ENCODE results near the gene PRKAA2. TPM values are rescaled to one million over a fixed set of nuclear protein-coding genes. Genes with fewer than 3 reads are reported as not detected.

Gene PRKAA2
- total and polyA plus RNA-seq, 2 donors = 1.1 to 1.3 TPM

- no peaks in the 10 kb centered on the region for H3K36me3 ChIP-seq (ENCODE audit: control insufficient read depth in 2 of 2, insufficient read depth in 2 of 2, low read length in 1 of 2)
- H3K9me3 ChIP-seq (ENCODE audit: control insufficient read depth in 2 of 2, insufficient read depth in 1 of 2, low read length in 1 of 2) = no peaks in the 10 kb centered on the region
- WGBS = 79% methylated on average over 3 of the region's 3 CpGs
- DNase-seq (ENCODE audit: low read depth in 6 of 9, low spot score in 9 of 9) = no peak
- peaks cover 16 to 50% of the 10 kb centered on the region in 2 donors for H3K27me3 ChIP-seq (ENCODE audit: control insufficient read depth in 2 of 2, insufficient read depth in 1 of 2, low read length in 1 of 2)
- H3K4me3 ChIP-seq (ENCODE audit: low read length in 2 of 2) = no peak overlapping the region
- peaks cover 4% of the 10 kb centered on the region in 2 donors for H3K4me1 ChIP-seq (ENCODE audit: control insufficient read depth in 2 of 2, insufficient read depth in 2 of 2, low read length in 2 of 2)
- H3K27ac ChIP-seq (ENCODE audit: low read depth in 1 of 2, low read length in 1 of 2) = no peak overlapping the region
These were observed 1.5 kb downstream of the PRKAA2 start for GRCh38 chr1:56646611-56647010.

DNA sequence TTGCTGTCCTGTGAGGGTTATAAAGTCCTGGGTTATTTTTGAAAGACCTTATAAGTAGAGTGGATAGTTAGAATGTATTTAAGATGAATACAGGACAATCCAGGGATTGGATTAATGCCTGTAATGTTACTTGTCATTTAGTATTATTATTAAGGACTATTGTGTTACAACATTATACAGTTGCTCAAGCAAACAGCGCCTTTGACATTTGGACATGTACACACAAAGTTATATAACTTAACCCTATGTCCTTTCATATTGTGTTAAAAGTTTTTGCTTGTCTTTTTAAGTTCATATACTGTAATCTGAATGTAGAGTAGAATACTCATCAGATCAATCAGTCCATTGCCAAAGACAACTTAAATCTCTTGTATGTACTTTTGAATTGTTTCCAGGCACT is 2.0 kb downstream of the PRKAA2 start:
- Histone ChIP-seq H3K9me3 (ENCODE audit: control insufficient read depth in 2 of 2, insufficient read depth in 1 of 2, low read length in 1 of 2) (no peaks in the 10 kb centered on the region), H3K36me3 (ENCODE audit: control insufficient read depth in 2 of 2, insufficient read depth in 2 of 2, low read length in 1 of 2) (no peaks in the 10 kb centered on the region), H3K27ac (ENCODE audit: low read depth in 1 of 2, low read length in 1 of 2) (no peak overlapping the region), H3K4me1 (ENCODE audit: control insufficient read depth in 2 of 2, insufficient read depth in 2 of 2, low read length in 2 of 2) (peaks cover 4% of the 10 kb centered on the region in 2 donors), H3K27me3 (ENCODE audit: control insufficient read depth in 2 of 2, insufficient read depth in 1 of 2, low read length in 1 of 2) (peaks cover 16 to 50% of the 10 kb centered on the region in 2 donors), H3K4me3 (ENCODE audit: low read length in 2 of 2) (no peak overlapping the region)
- DNase-seq (ENCODE audit: low read depth in 6 of 9, low spot score in 9 of 9) = no peak
- WGBS = 96% methylated on average over 1 of the region's 1 CpG

- H3K4me3 ChIP-seq (ENCODE audit: low read length in 2 of 2) = no peak overlapping the region
- peaks cover 14 to 38% of the 10 kb centered on the region in 2 donors for H3K27me3 ChIP-seq (ENCODE audit: control insufficient read depth in 2 of 2, insufficient read depth in 1 of 2, low read length in 1 of 2)
- peaks cover 4% of the 10 kb centered on the region in 2 donors for H3K4me1 ChIP-seq (ENCODE audit: control insufficient read depth in 2 of 2, insufficient read depth in 2 of 2, low read length in 2 of 2)
- WGBS = 83% methylated on average over 4 of the region's 4 CpGs
- H3K36me3 ChIP-seq (ENCODE audit: control insufficient read depth in 2 of 2, insufficient read depth in 2 of 2, low read length in 1 of 2) = no peaks in the 10 kb centered on the region
- no peak overlapping the region for H3K27ac ChIP-seq (ENCODE audit: low read depth in 1 of 2, low read length in 1 of 2)
- no peaks in the 10 kb centered on the region for H3K9me3 ChIP-seq (ENCODE audit: control insufficient read depth in 2 of 2, insufficient read depth in 1 of 2, low read length in 1 of 2)
- no peak for DNase-seq (ENCODE audit: low read depth in 6 of 9, low spot score in 9 of 9)
These were observed 3.4 kb downstream of the PRKAA2 start for GRCh38 chr1:56648546-56648945.

- H3K4me1 ChIP-seq (ENCODE audit: control insufficient read depth in 2 of 2, insufficient read depth in 2 of 2, low read length in 2 of 2) = no peaks in the 10 kb centered on the region
- H3K36me3 ChIP-seq (ENCODE audit: control insufficient read depth in 2 of 2, insufficient read depth in 2 of 2, low read length in 1 of 2) = no peaks in the 10 kb centered on the region
- H3K4me3 ChIP-seq (ENCODE audit: low read length in 2 of 2) = no peak overlapping the region
- H3K27me3 ChIP-seq (ENCODE audit: control insufficient read depth in 2 of 2, insufficient read depth in 1 of 2, low read length in 1 of 2) = no peaks in the 10 kb centered on the region
- 95% methylated on average over 1 of the region's 1 CpG for WGBS
- no peak for DNase-seq (ENCODE audit: low read depth in 6 of 9, low spot score in 9 of 9)
- H3K27ac ChIP-seq (ENCODE audit: low read depth in 1 of 2, low read length in 1 of 2) = no peak overlapping the region
- no peaks in the 10 kb centered on the region for H3K9me3 ChIP-seq (ENCODE audit: control insufficient read depth in 2 of 2, insufficient read depth in 1 of 2, low read length in 1 of 2)
These were observed 9.2 kb downstream of the PRKAA2 start for GRCh38 chr1:56654126-56654923.

DNA sequence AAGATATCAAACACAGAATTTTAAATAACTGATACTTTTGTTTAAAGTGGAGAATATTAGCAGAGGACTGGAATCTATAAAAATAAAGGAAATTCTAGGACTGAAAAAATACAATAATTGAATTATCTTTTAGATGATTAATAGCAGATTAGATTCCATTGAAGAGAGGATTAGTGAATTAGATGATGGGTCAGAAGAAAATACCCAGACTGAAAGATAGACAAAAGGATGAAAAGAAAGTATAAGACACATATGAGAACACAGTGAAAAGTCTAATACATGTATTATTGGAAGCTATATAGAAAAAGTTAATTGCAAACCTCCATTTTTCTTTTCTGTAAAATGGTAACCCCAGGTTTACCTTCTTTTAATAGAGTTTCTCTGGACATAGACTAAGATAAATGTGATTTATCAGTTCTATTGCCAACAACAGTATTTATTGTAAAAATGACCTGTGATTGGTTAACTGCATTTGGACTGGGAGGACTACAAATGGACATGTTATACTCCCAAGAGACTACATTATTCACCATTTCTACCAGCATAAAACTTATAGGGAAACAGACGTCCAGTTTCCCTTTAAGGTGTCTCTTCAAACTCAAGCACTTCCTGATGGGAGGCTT is 11.0 kb downstream of the PRKAA2 start:
- H3K27ac ChIP-seq (ENCODE audit: low read depth in 1 of 2, low read length in 1 of 2) = no peak overlapping the region

DNA sequence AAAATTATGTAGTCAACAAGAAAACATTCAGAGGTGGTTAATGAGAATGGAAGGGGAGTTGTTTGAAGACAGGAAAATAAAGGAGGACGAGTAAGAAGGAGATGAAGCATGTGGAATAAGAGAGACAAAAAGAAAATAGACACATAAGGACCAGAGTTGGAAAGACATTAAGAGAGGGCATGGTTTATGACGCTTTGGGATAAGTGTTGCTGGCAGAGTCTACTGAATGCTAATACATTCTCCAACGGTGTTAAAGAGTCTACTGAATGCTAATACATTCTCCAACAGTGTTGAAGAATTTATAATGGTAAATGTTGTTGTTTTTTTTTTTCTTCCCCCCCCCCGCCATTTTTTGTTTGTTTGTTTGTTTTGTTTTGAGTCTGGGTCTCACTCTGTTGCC is 13.1 kb downstream of the PRKAA2 start:
- WGBS = 94% methylated on average over 4 of the region's 4 CpGs
- no peaks in the 10 kb centered on the region for H3K27me3 ChIP-seq (ENCODE audit: control insufficient read depth in 2 of 2, insufficient read depth in 1 of 2, low read length in 1 of 2)

More for the DNA sequence above, 11.0 kb downstream of the PRKAA2 start:
- no peaks in the 10 kb centered on the region for H3K9me3 ChIP-seq (ENCODE audit: control insufficient read depth in 2 of 2, insufficient read depth in 1 of 2, low read length in 1 of 2)
- DNase-seq (ENCODE audit: low read depth in 6 of 9, low spot score in 9 of 9) = no peak
- H3K4me1 ChIP-seq (ENCODE audit: control insufficient read depth in 2 of 2, insufficient read depth in 2 of 2, low read length in 2 of 2) = no peaks in the 10 kb centered on the region
- no peaks in the 10 kb centered on the region for H3K36me3 ChIP-seq (ENCODE audit: control insufficient read depth in 2 of 2, insufficient read depth in 2 of 2, low read length in 1 of 2)
- no peak overlapping the region for H3K4me3 ChIP-seq (ENCODE audit: low read length in 2 of 2)
- H3K27me3 ChIP-seq (ENCODE audit: control insufficient read depth in 2 of 2, insufficient read depth in 1 of 2, low read length in 1 of 2) = no peaks in the 10 kb centered on the region
- 96% methylated on average over 1 of the region's 1 CpG for WGBS

DNA sequence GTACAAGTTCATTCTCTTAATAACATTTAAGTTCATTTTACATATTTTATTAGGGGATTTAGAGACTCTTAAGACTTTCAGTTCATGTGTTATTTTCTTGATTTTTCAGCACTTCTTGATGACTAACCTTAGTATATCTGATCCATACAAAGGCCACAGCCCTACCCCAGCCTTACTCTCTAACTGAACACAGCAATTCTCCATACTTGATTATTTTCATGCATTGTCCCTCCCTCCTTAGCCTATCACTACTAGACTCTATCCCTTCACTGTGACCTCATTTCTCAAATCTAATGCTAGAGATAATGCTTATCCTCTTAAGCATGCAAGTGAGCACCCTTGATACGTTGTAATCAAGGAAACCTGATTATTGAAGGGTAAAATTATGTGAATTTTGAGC is 15.2 kb downstream of the PRKAA2 start:
- 87% methylated on average over 1 of the region's 1 CpG for WGBS
- no peaks in the 10 kb centered on the region for H3K4me1 ChIP-seq (ENCODE audit: control insufficient read depth in 2 of 2, insufficient read depth in 2 of 2, low read length in 2 of 2)
- no peaks in the 10 kb centered on the region for H3K9me3 ChIP-seq (ENCODE audit: control insufficient read depth in 2 of 2, insufficient read depth in 1 of 2, low read length in 1 of 2)
- DNase-seq (ENCODE audit: low read depth in 6 of 9, low spot score in 9 of 9) = no peak
- no peak overlapping the region for H3K4me3 ChIP-seq (ENCODE audit: low read length in 2 of 2)
- no peak overlapping the region for H3K27ac ChIP-seq (ENCODE audit: low read depth in 1 of 2, low read length in 1 of 2)
- H3K27me3 ChIP-seq (ENCODE audit: control insufficient read depth in 2 of 2, insufficient read depth in 1 of 2, low read length in 1 of 2) = no peaks in the 10 kb centered on the region
- H3K36me3 ChIP-seq (ENCODE audit: control insufficient read depth in 2 of 2, insufficient read depth in 2 of 2, low read length in 1 of 2) = no peaks in the 10 kb centered on the region

More for the DNA sequence above, 13.1 kb downstream of the PRKAA2 start:
- Histone ChIP-seq H3K27ac (ENCODE audit: low read depth in 1 of 2, low read length in 1 of 2) (no peak overlapping the region), H3K4me3 (ENCODE audit: low read length in 2 of 2) (no peak overlapping the region), H3K4me1 (ENCODE audit: control insufficient read depth in 2 of 2, insufficient read depth in 2 of 2, low read length in 2 of 2) (no peaks in the 10 kb centered on the region), H3K9me3 (ENCODE audit: control insufficient read depth in 2 of 2, insufficient read depth in 1 of 2, low read length in 1 of 2) (no peaks in the 10 kb centered on the region), H3K36me3 (ENCODE audit: control insufficient read depth in 2 of 2, insufficient read depth in 2 of 2, low read length in 1 of 2) (no peaks in the 10 kb centered on the region)
- DNase-seq (ENCODE audit: low read depth in 6 of 9, low spot score in 9 of 9) = no peak

GRCh38 chr1:56663846-56664245 is 18.7 kb downstream of the PRKAA2 start:
- no peak for DNase-seq (ENCODE audit: low read depth in 6 of 9, low spot score in 9 of 9)
- no peak overlapping the region for H3K4me3 ChIP-seq (ENCODE audit: low read length in 2 of 2)
- no peaks in the 10 kb centered on the region for H3K27me3 ChIP-seq (ENCODE audit: control insufficient read depth in 2 of 2, insufficient read depth in 1 of 2, low read length in 1 of 2)
- no peaks in the 10 kb centered on the region for H3K36me3 ChIP-seq (ENCODE audit: control insufficient read depth in 2 of 2, insufficient read depth in 2 of 2, low read length in 1 of 2)
- no peak overlapping the region for H3K27ac ChIP-seq (ENCODE audit: low read depth in 1 of 2, low read length in 1 of 2)
- no peaks in the 10 kb centered on the region for H3K4me1 ChIP-seq (ENCODE audit: control insufficient read depth in 2 of 2, insufficient read depth in 2 of 2, low read length in 2 of 2)
- 95% methylated on average over 3 of the region's 3 CpGs for WGBS
- H3K9me3 ChIP-seq (ENCODE audit: control insufficient read depth in 2 of 2, insufficient read depth in 1 of 2, low read length in 1 of 2) = no peaks in the 10 kb centered on the region

DNA sequence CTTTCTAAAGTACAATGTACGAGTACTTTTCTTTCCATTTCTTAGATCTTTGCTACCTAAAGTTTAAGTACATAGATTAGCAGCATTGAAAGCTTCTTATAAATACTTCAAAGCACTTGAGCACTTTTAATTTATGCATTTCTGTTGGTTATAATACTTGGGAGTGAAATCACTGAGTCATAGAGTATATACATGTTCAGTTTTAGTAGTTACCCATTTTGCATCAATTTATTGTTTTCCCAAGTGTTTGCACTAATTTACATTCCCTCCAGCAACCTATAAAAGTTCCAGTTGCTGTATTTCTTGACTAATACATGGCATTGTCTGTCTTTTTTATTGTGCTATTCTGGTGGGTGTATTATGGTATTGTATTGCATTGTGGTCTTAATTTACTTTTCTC is 20.3 kb downstream of the PRKAA2 start:
- no peak for DNase-seq (ENCODE audit: low read depth in 6 of 9, low spot score in 9 of 9)
- no peaks in the 10 kb centered on the region for H3K36me3 ChIP-seq (ENCODE audit: control insufficient read depth in 2 of 2, insufficient read depth in 2 of 2, low read length in 1 of 2)
- WGBS = 97% methylated on average over 1 of the region's 1 CpG
- H3K27me3 ChIP-seq (ENCODE audit: control insufficient read depth in 2 of 2, insufficient read depth in 1 of 2, low read length in 1 of 2) = no peaks in the 10 kb centered on the region
- no peaks in the 10 kb centered on the region for H3K9me3 ChIP-seq (ENCODE audit: control insufficient read depth in 2 of 2, insufficient read depth in 1 of 2, low read length in 1 of 2)
- no peaks in the 10 kb centered on the region for H3K4me1 ChIP-seq (ENCODE audit: control insufficient read depth in 2 of 2, insufficient read depth in 2 of 2, low read length in 2 of 2)
- H3K4me3 ChIP-seq (ENCODE audit: low read length in 2 of 2) = no peak overlapping the region
- H3K27ac ChIP-seq (ENCODE audit: low read depth in 1 of 2, low read length in 1 of 2) = no peak overlapping the region

Data from thymus (tissue), 11 donors.